K562 (cell line): Measurements from ENCODE around the gene PPM1G. TPM values are rescaled to one million over a fixed set of nuclear protein-coding genes. Genes with fewer than 3 reads are reported as not detected.

Experiments
- CGGBP1 ChIP-seq: fragments of 250-450 bp; sonication (Bioruptor Pico); IDR thresholded peaks from 2 replicates; pipeline ENCODE4 v1.9.0; 2021; ENCODE audit warnings: mild to moderate bottlenecking
- CHD4 ChIP-seq: fragments of 200-600 bp; sonication (generic); IDR thresholded peaks from 3 replicates; pipeline ENCODE4 v1.6.1; 2012; ENCODE audit warnings: low read depth, mild to moderate bottlenecking, mixed read lengths, low read length, inconsistent platforms; ENCODE audit not compliant: insufficient read depth, insufficient replicate concordance, poor library complexity, severe bottlenecking
- CUX1 ChIP-seq: fragments of 200-800 bp; sonication (Bioruptor generic); IDR thresholded peaks from 2 replicates; pipeline ENCODE4 v1.6.1; 2016; ENCODE audit warnings: missing genetic modification characterization, missing compliant biosample characterization
- FOXK1 ChIP-seq: sonication (generic); formaldehyde crosslinking; IDR thresholded peaks from 2 replicates; pipeline ENCODE4 v1.8.0; 2022; ENCODE audit warnings: missing genetic modification reagents, mild to moderate bottlenecking, borderline replicate concordance
- GABPB1 ChIP-seq: sonication (generic); formaldehyde crosslinking; IDR thresholded peaks from 2 replicates; pipeline ENCODE4 v1.8.0; 2022; ENCODE audit warnings: mild to moderate bottlenecking, missing genetic modification reagents
- GTF3C2 ChIP-seq: IDR thresholded peaks from 3 replicates; pipeline ENCODE4 v1.6.1; 2011; ENCODE audit warnings: borderline replicate concordance, mild to moderate bottlenecking, moderate library complexity; ENCODE audit not compliant: insufficient read length; ENCODE audit errors: extremely low read depth
- HDAC1 ChIP-seq, 2 experiments: fragments of 450-650 bp; IDR thresholded peaks; 2 replicates each; pipeline ENCODE4 v1.6.1; 2016 to 2017; ENCODE audit warnings: inconsistent platforms in 1 of 2, mild to moderate bottlenecking in 1 of 2, moderate library complexity in 1 of 2
- KLF16 ChIP-seq: IDR thresholded peaks from 2 replicates; pipeline ENCODE4 v1.6.1; 2016; ENCODE audit warnings: antibody characterized with exemption
- MBD2 ChIP-seq: sonication (generic); IDR thresholded peaks from 2 replicates; pipeline ENCODE4 v1.6.1; 2016; ENCODE audit warnings: low read depth, borderline replicate concordance
- MNT ChIP-seq, 2 experiments: fragments of 450-650 bp; conservative IDR thresholded peaks; 2 replicates each; pipeline ENCODE4 v1.6.1; 2017; ENCODE audit warnings: mild to moderate bottlenecking in 2 of 2, moderate library complexity in 2 of 2
- RFX1 ChIP-seq: fragments of 450-650 bp; IDR thresholded peaks from 2 replicates; pipeline ENCODE4 v1.6.1; 2016; ENCODE audit warnings: mild to moderate bottlenecking, moderate library complexity
- RUNX1 ChIP-seq: sonication (generic); IDR thresholded peaks from 2 replicates; pipeline ENCODE4 v1.6.1; 2016; ENCODE audit warnings: antibody characterized with exemption, low read depth
- SAP30 ChIP-seq: fragments of 200-600 bp; sonication (generic); IDR thresholded peaks from 2 replicates; pipeline ENCODE4 v1.6.1; 2012; ENCODE audit warnings: borderline replicate concordance, low read depth, mild to moderate bottlenecking, moderate library complexity, low read length, control low read depth, inconsistent platforms; ENCODE audit not compliant: insufficient read depth, poor library complexity, severe bottlenecking
- SMARCE1 ChIP-seq: fragments of 450-650 bp; IDR thresholded peaks from 2 replicates; pipeline ENCODE4 v1.7.1; 2016; ENCODE audit warnings: mild to moderate bottlenecking
- TAF9B ChIP-seq: fragments of 450-650 bp; IDR thresholded peaks from 2 replicates; pipeline ENCODE4 v1.6.1; 2018; ENCODE audit warnings: mild to moderate bottlenecking; ENCODE audit not compliant: partially characterized antibody
- ZNF584 ChIP-seq: fragments of 200-800 bp; sonication (Bioruptor generic); IDR thresholded peaks from 2 replicates; pipeline ENCODE4 v1.6.1; 2016; ENCODE audit warnings: low read depth, mild to moderate bottlenecking, missing genetic modification characterization, missing compliant biosample characterization
- polyA plus RNA-seq, 8 experiments: library from polyadenylated mRNA; depleted of rRNA in 4 of 8; stranded (reverse) in 5 of 8; unstranded in 3 of 8; fragments of >200 nt; fragmentation: Nextera tagmentation in 2 of 8; fragmentation: Illumina TruSeq in 1 of 8; extraction: Ambion mirVana in 2 of 8; extraction: Trizol in 1 of 8; gene quantifications; 2 replicates each; pipeline versions ENCODE4 v1.2.1 to v1.2.3, GENCODE V29; 2011 to 2014; ENCODE audit warnings: inconsistent platforms in 1 of 8, missing spikeins in 1 of 8
- total RNA-seq, 7 experiments: library from RNA; depleted of rRNA in 6 of 7; stranded (reverse); fragments of >200 nt in 6 of 7; fragmentation: Illumina TruSeq in 2 of 7; extraction: Trizol in 2 of 7; gene quantifications; 2 replicates each; pipeline versions ENCODE4 v1.2.1 to v1.2.3, GENCODE V29; 2011 to 2021; ENCODE audit warnings: low replicate concordance in 1 of 7

Gene PPM1G
- total and polyA plus RNA-seq, 9 of the 15 experiments (the other 6 are each of a cell fraction or from before 2014, with no cell fraction given), result 61.7 to 230 (median 153) TPM

GRCh38 chr2:27380626-27381545 lies 28.5 kb downstream of the PPM1G start, which contains the start of gene ZNF513 (continued):
- TF ChIP-seq CUX1 (CRISPR knock-in tag) (peak; percentile 57; the same call in 1 of the 2 replicates), CHD4 (no peak), KLF16 (peak; percentile 77), GABPB1 (CRISPR knock-in tag) (peak; percentile 95), SMARCE1 (no peak), FOXK1 (CRISPR knock-in tag) (no peak), GTF3C2 (no peak), HDAC1 (IDR thresholded peaks at IDR 0.05) (peak in 1 of 2 experiments; percentile 72; a peak in 2 of 4 replicates), TAF9B (no peak), MBD2 (peak; percentile 91), RUNX1 (0 out of 2 replicates have a peak, but pooled peaks have one; percentile 25), MNT (conservative IDR thresholded peaks at IDR 0.05) (peak; percentile 51 to 84; a peak in 3 of 4 replicates), ZNF584 (CRISPR knock-in tag) (peak; percentile 85; the same call in 1 of the 2 replicates), CGGBP1 (CRISPR knock-in tag) (no peak), SAP30 (peak; percentile 16), RFX1 (no peak)
